SK-N-SH treated with all-trans-retinoic acid at 6 μM for 48 hours (cell line): Measurements from ENCODE around the gene TECPR1.

ENCODE experiments used
- GLIS3 ChIP-seq: fragments of 250-450 bp; sonication (Bioruptor Pico); IDR thresholded peaks from 2 replicates; pipeline ENCODE4 v1.5.0; 2020; ENCODE audit warnings: mild to moderate bottlenecking, moderate library complexity
- PPARA ChIP-seq: fragments of 250-450 bp; sonication (Bioruptor Pico); IDR thresholded peaks from 2 replicates; pipeline ENCODE4 v1.5.0; 2020; ENCODE audit warnings: mild to moderate bottlenecking, borderline replicate concordance
- RARB ChIP-seq: fragments of 250-450 bp; sonication (Bioruptor Pico); IDR thresholded peaks from 2 replicates; pipeline ENCODE4 v1.8.0; 2021; ENCODE audit warnings: mild to moderate bottlenecking, moderate library complexity
- ZFP30 ChIP-seq: fragments of 450-650 bp; formaldehyde crosslinking; IDR thresholded peaks from 2 replicates; pipeline ENCODE4 v1.5.0; 2022; ENCODE audit warnings: mild to moderate bottlenecking, moderate library complexity
- ZNF565 ChIP-seq: fragments of 450-650 bp; formaldehyde crosslinking; conservative IDR thresholded peaks from 2 replicates; pipeline ENCODE4 v1.5.0; 2020; ENCODE audit warnings: low read depth, mild to moderate bottlenecking, moderate library complexity
- TF ChIP-seq, protein P1 (sequence below): fragments of 250-450 bp; sonication (Bioruptor Pico); IDR thresholded peaks from 2 replicates; pipeline ENCODE4 v1.8.0; 2021; ENCODE audit warnings: low read depth, mild to moderate bottlenecking, moderate library complexity, borderline replicate concordance

DNA sequence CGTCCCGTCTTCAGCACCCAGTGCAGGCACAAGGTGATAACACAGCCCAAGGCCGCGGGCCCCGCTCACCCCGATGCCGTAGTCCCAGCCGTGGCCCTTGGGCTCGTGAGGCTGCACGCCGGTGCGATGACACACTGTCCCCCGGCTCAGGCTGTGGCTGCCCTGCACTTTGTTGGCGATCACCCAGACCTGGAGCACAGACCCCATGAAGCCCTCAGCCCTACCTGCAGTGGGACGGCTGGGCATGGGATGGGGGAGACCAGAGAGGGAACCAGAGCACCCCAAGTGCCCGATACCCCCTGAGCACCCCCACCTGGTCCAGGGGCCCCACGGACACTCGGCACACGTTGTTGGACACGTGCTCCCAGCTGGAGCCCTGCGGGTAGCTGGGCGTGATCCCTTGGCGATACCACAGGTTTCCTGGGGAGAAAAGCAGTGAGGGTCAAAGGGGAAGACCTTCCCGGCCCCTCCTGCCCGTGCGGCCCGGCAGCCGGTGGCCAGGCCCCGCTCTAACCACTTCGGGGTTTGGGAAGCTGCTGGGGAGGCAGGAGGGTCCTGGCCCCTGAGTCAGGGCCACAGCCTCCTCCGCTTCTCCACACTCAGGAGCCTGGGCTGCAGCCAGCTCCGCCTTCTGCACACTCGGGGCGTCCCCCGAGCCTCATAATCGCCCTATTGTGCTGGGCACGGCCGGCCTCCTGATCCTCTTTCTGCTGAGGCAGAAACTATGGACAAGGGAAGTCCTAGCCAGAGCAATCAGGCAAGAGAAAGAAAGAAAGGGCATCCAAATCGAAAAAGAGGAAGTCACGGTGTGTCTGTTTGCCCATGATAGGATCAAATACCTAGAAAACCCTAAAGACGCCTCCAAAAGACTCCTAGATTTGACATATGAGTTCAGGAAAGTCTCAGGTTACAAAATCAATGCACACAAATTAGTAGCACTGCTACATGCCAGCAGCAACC is 34.1 kb downstream of the TECPR1 start:
- TF ChIP-seq, protein P1, sequence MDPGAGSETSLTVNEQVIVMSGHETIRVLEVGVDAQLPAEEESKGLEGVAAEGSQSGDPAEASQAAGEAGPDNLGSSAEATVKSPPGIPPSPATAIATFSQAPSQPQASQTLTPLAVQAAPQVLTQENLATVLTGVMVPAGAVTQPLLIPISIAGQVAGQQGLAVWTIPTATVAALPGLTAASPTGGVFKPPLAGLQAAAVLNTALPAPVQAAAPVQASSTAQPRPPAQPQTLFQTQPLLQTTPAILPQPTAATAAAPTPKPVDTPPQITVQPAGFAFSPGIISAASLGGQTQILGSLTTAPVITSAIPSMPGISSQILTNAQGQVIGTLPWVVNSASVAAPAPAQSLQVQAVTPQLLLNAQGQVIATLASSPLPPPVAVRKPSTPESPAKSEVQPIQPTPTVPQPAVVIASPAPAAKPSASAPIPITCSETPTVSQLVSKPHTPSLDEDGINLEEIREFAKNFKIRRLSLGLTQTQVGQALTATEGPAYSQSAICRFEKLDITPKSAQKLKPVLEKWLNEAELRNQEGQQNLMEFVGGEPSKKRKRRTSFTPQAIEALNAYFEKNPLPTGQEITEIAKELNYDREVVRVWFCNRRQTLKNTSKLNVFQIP: no peak
- TF ChIP-seq ZNF565 (CRISPR knock-in tag) (no peak), GLIS3 (CRISPR knock-in tag) (no peak), RARB (no peak), ZFP30 (CRISPR knock-in tag) (no peak), PPARA (CRISPR knock-in tag) (no peak)
